Measurements from ENCODE around the gene TNFSF11. TPM values are rescaled to one million over a fixed set of nuclear protein-coding genes. Genes with fewer than 3 reads are reported as not detected.

The TNFSF11 gene
- total and polyA plus RNA-seq, 2 of the 4 experiments (the other 2 are of a cell fraction) = not detected

DNA sequence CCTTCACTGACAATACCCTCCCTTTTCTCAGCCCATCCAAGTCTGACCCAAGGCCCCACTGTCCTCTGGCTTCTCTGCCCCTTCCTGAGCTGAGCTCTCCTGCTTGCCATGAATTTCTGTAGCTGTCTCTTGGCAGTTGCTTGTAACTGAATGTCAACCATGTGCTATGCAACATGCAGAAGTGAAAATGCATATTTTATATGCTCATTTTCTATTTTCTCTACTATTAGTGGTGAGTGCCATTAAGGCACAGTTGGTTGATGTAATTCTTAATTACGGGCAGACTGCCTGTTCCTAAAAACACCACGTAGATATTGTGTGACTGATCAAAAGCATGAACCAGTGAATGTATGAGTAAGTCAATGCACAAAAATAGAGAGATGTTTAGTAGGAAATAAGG lies 29.6 kb downstream of the TNFSF11 start:
- no peak overlapping the region for H3K23ac ChIP-seq (ENCODE audit: low read depth, low read length)
- no peak overlapping the region for H3K27ac ChIP-seq (ENCODE audit: insufficient read depth, low read length)
- H3K4me2 ChIP-seq (ENCODE audit: low read depth, low read length) = no peak overlapping the region
- H4K8ac ChIP-seq (ENCODE audit: low read depth in 2 of 2, low read length in 2 of 2) = no peak overlapping the region
- ChIA-PET POLR2A (ENCODE audit: unreplicated experiment) (no interaction called here), CTCF (no interaction called here)
- H3K9ac ChIP-seq (ENCODE audit: low read depth, low read length) = no peak overlapping the region
- no peaks in the 10 kb centered on the region for H3K36me3 ChIP-seq (ENCODE audit: control insufficient read depth, insufficient read depth, low read length)
- ATAC-seq (ENCODE audit: low read depth) = no peak
- H4K20me1 ChIP-seq (ENCODE audit: insufficient read depth, low read length) = no peaks in the 10 kb centered on the region
- H4K5ac ChIP-seq (ENCODE audit: low read depth, low read length) = no peak overlapping the region
- H3K4me3 ChIP-seq (ENCODE audit: insufficient read depth, low read depth, low read length) = no peak overlapping the region
- no peak overlapping the region for H2BK120ac ChIP-seq (ENCODE audit: low read depth, low read length)
- H2AFZ ChIP-seq (replicated peaks; ENCODE audit: low read length, poor library complexity) = no peak overlapping the region
- peaks cover 11% of the 10 kb centered on the region for H3K27me3 ChIP-seq (ENCODE audit: control insufficient read depth, insufficient read depth, low read length)
- intact Hi-C loops (cut with micrococcal nuclease) = no loop called here
- H2BK5ac ChIP-seq (ENCODE audit: low read depth, low read length, poor library complexity, severe bottlenecking) = no peak overlapping the region
- H3K18ac ChIP-seq (ENCODE audit: low read depth, low read length) = no peak overlapping the region
- no CpG with 5 or more reads among the region's 2 CpGs for WGBS, 2 experiments (ENCODE audit: extremely low coverage in 2 of 2, insufficient read length in 1 of 2)
- no peak overlapping the region for H3K56ac ChIP-seq (ENCODE audit: extremely low read depth, insufficient read depth, low read length)
- H3K9me1 ChIP-seq (ENCODE audit: insufficient read depth, low read length) = no peaks in the 10 kb centered on the region; the same call in 1 of the 2 replicates
- H2AK5ac ChIP-seq (ENCODE audit: low read depth, low read length) = no peak overlapping the region
- no peak overlapping the region for H2BK15ac ChIP-seq (ENCODE audit: low read depth, low read length)
- H3K79me1 ChIP-seq (ENCODE audit: low read depth in 1 of 2, low read length in 2 of 2) = no peaks in the 10 kb centered on the region
- in situ Hi-C loops (cut with MboI; ENCODE audit: low sequenced_read_pairs) = no loop called here
- dilution Hi-C loops (cut with HindIII; ENCODE audit: low sequenced_read_pairs, unreplicated experiment) = no loop called here
- TF ChIP-seq CEBPB (IDR thresholded peaks at IDR 0.05; ENCODE audit: low read depth, low read length) (no peak), MXI1 (IDR thresholded peaks at IDR 0.05; ENCODE audit: borderline replicate concordance, low read depth, low read length) (no peak), NFE2L2 (IDR thresholded peaks at IDR 0.05; ENCODE audit: low read depth, low read length) (no peak), SMC3 (IDR thresholded peaks at IDR 0.05; ENCODE audit: low read depth, low read length) (no peak), RFX5 (IDR thresholded peaks at IDR 0.05; ENCODE audit: low read depth, low read length) (no peak), MAFK (IDR thresholded peaks at IDR 0.05; ENCODE audit: low read depth, low read length) (no peak)
- TF ChIP-seq, protein P1, sequence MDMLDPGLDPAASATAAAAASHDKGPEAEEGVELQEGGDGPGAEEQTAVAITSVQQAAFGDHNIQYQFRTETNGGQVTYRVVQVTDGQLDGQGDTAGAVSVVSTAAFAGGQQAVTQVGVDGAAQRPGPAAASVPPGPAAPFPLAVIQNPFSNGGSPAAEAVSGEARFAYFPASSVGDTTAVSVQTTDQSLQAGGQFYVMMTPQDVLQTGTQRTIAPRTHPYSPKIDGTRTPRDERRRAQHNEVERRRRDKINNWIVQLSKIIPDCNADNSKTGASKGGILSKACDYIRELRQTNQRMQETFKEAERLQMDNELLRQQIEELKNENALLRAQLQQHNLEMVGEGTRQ (IDR thresholded peaks at IDR 0.05; ENCODE audit: low read depth, low read length) = no peak
- TF ChIP-seq, protein P2, sequence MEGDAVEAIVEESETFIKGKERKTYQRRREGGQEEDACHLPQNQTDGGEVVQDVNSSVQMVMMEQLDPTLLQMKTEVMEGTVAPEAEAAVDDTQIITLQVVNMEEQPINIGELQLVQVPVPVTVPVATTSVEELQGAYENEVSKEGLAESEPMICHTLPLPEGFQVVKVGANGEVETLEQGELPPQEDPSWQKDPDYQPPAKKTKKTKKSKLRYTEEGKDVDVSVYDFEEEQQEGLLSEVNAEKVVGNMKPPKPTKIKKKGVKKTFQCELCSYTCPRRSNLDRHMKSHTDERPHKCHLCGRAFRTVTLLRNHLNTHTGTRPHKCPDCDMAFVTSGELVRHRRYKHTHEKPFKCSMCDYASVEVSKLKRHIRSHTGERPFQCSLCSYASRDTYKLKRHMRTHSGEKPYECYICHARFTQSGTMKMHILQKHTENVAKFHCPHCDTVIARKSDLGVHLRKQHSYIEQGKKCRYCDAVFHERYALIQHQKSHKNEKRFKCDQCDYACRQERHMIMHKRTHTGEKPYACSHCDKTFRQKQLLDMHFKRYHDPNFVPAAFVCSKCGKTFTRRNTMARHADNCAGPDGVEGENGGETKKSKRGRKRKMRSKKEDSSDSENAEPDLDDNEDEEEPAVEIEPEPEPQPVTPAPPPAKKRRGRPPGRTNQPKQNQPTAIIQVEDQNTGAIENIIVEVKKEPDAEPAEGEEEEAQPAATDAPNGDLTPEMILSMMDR (conservative IDR thresholded peaks at IDR 0.05; ENCODE audit: low read depth, low read length) = no peak
- H3K4me1 ChIP-seq (ENCODE audit: control insufficient read depth, insufficient read depth, low read length) = no peaks in the 10 kb centered on the region
- BruUV-seq (replicated peaks) = no TSS peak
- no peak overlapping the region for H3K4ac ChIP-seq (ENCODE audit: low read depth, low read length)
- no peak for DNase-seq
- no peak overlapping the region for H4K91ac ChIP-seq (ENCODE audit: insufficient read depth, low read depth, low read length)
- H3K14ac ChIP-seq (replicated peaks; ENCODE audit: low read depth, low read length) = no peak overlapping the region
- H3K9me3 ChIP-seq (ENCODE audit: control insufficient read depth, insufficient read depth, low read length) = no peaks in the 10 kb centered on the region
- no peak overlapping the region for H2AK9ac ChIP-seq (replicated peaks; ENCODE audit: low read depth, low read length, poor library complexity)
- no peak overlapping the region for H2BK20ac ChIP-seq (ENCODE audit: low read depth, low read length)

Data from IMR-90 (cell line).